DND-41 (cell line): ENCODE data around the gene PTHLH.

Experiments
- ATAC-seq: fragments of 200-7000 bp; cut with Tn5 transposase; 3 replicates; pipeline ENCODE4 v1.9.1; 2021; ENCODE audit warnings: low read depth; ENCODE audit not compliant: insufficient read depth
- DNase-seq: peaks from one replicate; pipeline ENCODE4 v3.0.0-alpha.2; 2020
- H2AFZ ChIP-seq: 2 replicates; pipeline ENCODE4 v1.6.0; 2012; ENCODE audit warnings: low read depth, low read length
- H3K27ac ChIP-seq: 2 replicates; pipeline ENCODE4 v1.5.1; 2012; ENCODE audit warnings: low read length, inconsistent platforms
- H3K27me3 ChIP-seq: fragments of 200-600 bp; sonication (generic); 2 replicates; pipeline ENCODE4 v1.6.0; 2012; ENCODE audit warnings: low read length, mild to moderate bottlenecking, inconsistent platforms; ENCODE audit not compliant: insufficient read depth, poor library complexity
- H3K36me3 ChIP-seq: 2 replicates; pipeline ENCODE4 v1.5.1; 2012; ENCODE audit warnings: low read length, inconsistent platforms; ENCODE audit not compliant: insufficient read depth
- H3K4me1 ChIP-seq: 2 replicates; pipeline ENCODE4 v1.5.1; 2012; ENCODE audit warnings: mild to moderate bottlenecking, low read length; ENCODE audit not compliant: insufficient read depth
- H3K4me2 ChIP-seq: 2 replicates; pipeline ENCODE4 v1.6.0; 2012; ENCODE audit warnings: mild to moderate bottlenecking, moderate library complexity, low read length, inconsistent platforms; ENCODE audit not compliant: insufficient read depth
- H3K4me3 ChIP-seq, 2 experiments: fragments of 200-600 bp in 1 of 2; shearing (Covaris generic) in 1 of 2; 2 replicates each; pipeline ENCODE4 v1.5.1; 2012 to 2016; ENCODE audit warnings: inconsistent platforms in 2 of 2, low read length in 2 of 2, mild to moderate bottlenecking in 2 of 2, low read depth in 1 of 2, moderate library complexity in 1 of 2
- H3K79me2 ChIP-seq: 2 replicates; pipeline ENCODE4 v1.6.0; 2012; ENCODE audit warnings: low read length, inconsistent platforms; ENCODE audit not compliant: insufficient read depth
- H3K9ac ChIP-seq: 2 replicates; pipeline ENCODE4 v1.6.0; 2012; ENCODE audit warnings: low read depth, mild to moderate bottlenecking, inconsistent platforms, low read length, moderate library complexity
- H3K9me3 ChIP-seq: 2 replicates; pipeline ENCODE4 v1.5.1; 2012; ENCODE audit warnings: low read length, moderate library complexity, mild to moderate bottlenecking, inconsistent platforms; ENCODE audit not compliant: insufficient read depth, severe bottlenecking
- H4K20me1 ChIP-seq: 2 replicates; pipeline ENCODE4 v1.6.0; 2012; ENCODE audit warnings: low read length; ENCODE audit not compliant: insufficient read depth
- CTCF ChIP-seq: IDR thresholded peaks from 2 replicates; pipeline ENCODE4 v1.5.1; 2012; ENCODE audit warnings: borderline replicate concordance, low read length, moderate library complexity, mild to moderate bottlenecking; ENCODE audit not compliant: poor library complexity, severe bottlenecking; ENCODE audit errors: extremely low read depth
- EZH2 ChIP-seq: IDR thresholded peaks from 3 replicates; pipeline ENCODE4 v1.6.1; 2012; ENCODE audit warnings: borderline replicate concordance, low read depth, mild to moderate bottlenecking, moderate library complexity, low read length, inconsistent platforms; ENCODE audit not compliant: severe bottlenecking

PTHLH gene

DNA sequence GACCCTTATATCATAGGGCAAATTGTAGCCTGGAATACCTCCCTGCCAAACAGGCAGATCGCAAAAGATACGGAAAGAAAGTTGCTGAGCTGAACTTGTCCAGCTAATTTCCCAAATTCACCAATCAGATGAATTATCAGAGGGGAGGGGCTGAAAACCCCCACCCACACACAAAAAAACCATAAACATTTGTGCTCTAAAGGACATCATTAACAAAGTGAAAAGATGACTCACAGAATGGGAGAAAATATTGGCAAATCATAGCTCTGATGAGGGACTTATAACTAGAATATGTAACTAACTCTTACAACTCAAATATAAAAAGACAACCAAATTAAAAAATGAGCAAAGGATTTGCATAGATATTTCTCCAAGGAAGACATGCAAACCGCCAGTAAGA lies 36.3 kb downstream of the PTHLH start:
- DNase-seq (no peak), ATAC-seq (no peak)
- Histone ChIP-seq H4K20me1 (no peaks in the 10 kb centered on the region), H3K9me3 (no peaks in the 10 kb centered on the region), H2AFZ (no peak overlapping the region), H3K36me3 (no peaks in the 10 kb centered on the region), H3K79me2 (no peaks in the 10 kb centered on the region), H3K27ac (no peak overlapping the region), H3K9ac (no peak overlapping the region), H3K27me3 (no peaks in the 10 kb centered on the region), H3K4me1 (no peaks in the 10 kb centered on the region), H3K4me2 (no peak overlapping the region), H3K4me3 (no peak overlapping the region)
- TF ChIP-seq CTCF (no peak), EZH2 (no peak)

DNA sequence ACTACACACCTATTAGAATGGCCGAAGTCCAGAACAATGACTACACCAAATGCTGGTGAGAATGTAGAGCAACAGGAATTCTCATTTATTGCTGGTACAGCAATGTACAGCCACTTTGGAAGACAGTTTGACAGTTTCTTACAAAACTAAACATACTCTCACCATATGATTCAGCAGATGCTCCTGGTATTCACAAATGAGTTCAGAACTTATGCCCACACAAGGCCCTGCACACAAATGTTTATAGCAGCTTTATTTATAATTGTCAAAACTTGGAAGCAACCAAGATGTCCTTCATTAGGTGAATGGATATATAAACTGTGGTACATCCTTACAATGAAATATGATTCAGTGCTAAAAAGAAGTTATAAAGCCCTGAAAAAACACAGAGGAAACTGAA lies 38.3 kb downstream of the PTHLH start:
- TF ChIP-seq CTCF (no peak), EZH2 (no peak)
- no peak for ATAC-seq
- H3K27ac ChIP-seq, result no peak overlapping the region

GRCh38 chr12:27931390-27931789 lies 41.1 kb downstream of the PTHLH start:
- ATAC-seq, result no peak
- Histone ChIP-seq H3K79me2 (no peaks in the 10 kb centered on the region), H3K4me3 (no peak overlapping the region), H3K9ac (no peak overlapping the region), H4K20me1 (no peaks in the 10 kb centered on the region), H3K4me2 (no peak overlapping the region), H3K36me3 (no peaks in the 10 kb centered on the region), H2AFZ (no peak overlapping the region), H3K4me1 (no peaks in the 10 kb centered on the region), H3K27ac (no peak overlapping the region), H3K9me3 (no peaks in the 10 kb centered on the region), H3K27me3 (no peaks in the 10 kb centered on the region)
- no peak for DNase-seq
- TF ChIP-seq EZH2, result no peak
- no peak for TF ChIP-seq CTCF

More for the DNA sequence above, 38.3 kb downstream of the PTHLH start:
- Histone ChIP-seq H3K4me2 (no peak overlapping the region), H3K4me1 (no peaks in the 10 kb centered on the region), H4K20me1 (no peaks in the 10 kb centered on the region), H3K36me3 (no peaks in the 10 kb centered on the region), H3K27me3 (no peaks in the 10 kb centered on the region), H2AFZ (no peak overlapping the region), H3K4me3 (no peak overlapping the region), H3K79me2 (no peaks in the 10 kb centered on the region), H3K9me3 (no peaks in the 10 kb centered on the region), H3K9ac (no peak overlapping the region)
- no peak for DNase-seq

- no peak for DNase-seq
- Histone ChIP-seq H3K27ac (no peak overlapping the region), H3K36me3 (no peaks in the 10 kb centered on the region), H3K9ac (no peak overlapping the region), H4K20me1 (no peaks in the 10 kb centered on the region), H3K4me2 (no peak overlapping the region), H3K79me2 (no peaks in the 10 kb centered on the region), H3K4me3 (no peak overlapping the region), H3K9me3 (no peaks in the 10 kb centered on the region), H3K27me3 (no peaks in the 10 kb centered on the region), H3K4me1 (no peaks in the 10 kb centered on the region), H2AFZ (no peak overlapping the region)
- TF ChIP-seq EZH2, result no peak
- TF ChIP-seq CTCF, result no peak
- no peak for ATAC-seq
These were observed 45.2 kb downstream of the PTHLH start for GRCh38 chr12:27927347-27927746.
